Activated CD4-positive, alpha-beta T cell treated with anti-CD3 and anti-CD28 coated beads, Interleukin-2, amount 50 U/mL, for 24 hours (primary cell): ENCODE measurements around the gene SLC32A1.

Experiments
- DNase-seq, 2 donors: peaks; one replicate each; pipeline ENCODE4 v3.0.0-alpha.2; 2020; ENCODE audit warnings: low read depth in 1 of 2, low spot score in 1 of 2

Gene SLC32A1, protein sequence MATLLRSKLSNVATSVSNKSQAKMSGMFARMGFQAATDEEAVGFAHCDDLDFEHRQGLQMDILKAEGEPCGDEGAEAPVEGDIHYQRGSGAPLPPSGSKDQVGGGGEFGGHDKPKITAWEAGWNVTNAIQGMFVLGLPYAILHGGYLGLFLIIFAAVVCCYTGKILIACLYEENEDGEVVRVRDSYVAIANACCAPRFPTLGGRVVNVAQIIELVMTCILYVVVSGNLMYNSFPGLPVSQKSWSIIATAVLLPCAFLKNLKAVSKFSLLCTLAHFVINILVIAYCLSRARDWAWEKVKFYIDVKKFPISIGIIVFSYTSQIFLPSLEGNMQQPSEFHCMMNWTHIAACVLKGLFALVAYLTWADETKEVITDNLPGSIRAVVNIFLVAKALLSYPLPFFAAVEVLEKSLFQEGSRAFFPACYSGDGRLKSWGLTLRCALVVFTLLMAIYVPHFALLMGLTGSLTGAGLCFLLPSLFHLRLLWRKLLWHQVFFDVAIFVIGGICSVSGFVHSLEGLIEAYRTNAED

DNA sequence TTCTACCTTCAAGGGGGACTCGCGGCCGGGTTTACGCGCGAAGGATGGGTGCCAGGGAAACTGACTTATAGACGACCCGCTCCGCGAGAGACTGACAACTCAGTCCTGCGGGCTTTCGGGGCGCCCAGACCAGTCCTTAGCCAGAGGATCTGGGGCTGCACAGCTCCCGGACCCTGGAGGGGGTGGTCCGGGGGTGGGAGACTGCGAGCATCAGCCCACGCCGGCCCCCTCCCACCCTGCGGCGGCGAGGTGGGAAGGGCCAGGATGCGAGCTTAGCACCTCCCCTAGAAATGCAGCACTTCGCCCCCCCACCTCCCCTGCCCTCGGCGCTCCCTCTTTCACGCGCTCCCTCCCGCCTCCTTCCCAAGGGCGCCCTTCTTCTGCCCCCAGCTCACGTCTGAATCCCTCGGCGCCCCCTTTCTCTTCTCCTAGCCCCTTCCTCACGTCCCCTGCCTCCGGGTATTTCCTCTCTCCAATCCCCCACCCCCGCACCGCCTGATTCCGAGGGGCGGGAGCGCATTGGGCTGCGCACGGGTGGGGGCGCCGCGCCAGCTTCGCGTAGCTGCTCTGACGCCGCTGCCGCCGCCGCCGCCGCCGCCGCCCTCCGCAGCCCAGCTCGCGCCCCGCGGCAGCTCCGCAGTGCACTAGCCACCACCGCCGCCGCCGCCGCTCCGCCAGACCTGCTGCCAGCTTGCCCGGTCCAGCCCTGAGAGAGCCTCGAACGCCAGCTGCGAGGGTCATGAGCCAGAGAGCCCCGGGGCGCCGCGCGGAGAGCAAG is at the start of gene SLC32A1:
Gene SLC32A1 (plus strand): TSS at position 639 of the 778 bp plus-strand sequence. CDS start 239 bp downstream, outside the sequence.
- no peak for DNase-seq

- no peak for DNase-seq
These were observed 49.5 kb upstream of the SLC32A1 start for GRCh38 chr20:38674765-38675133.

DNA sequence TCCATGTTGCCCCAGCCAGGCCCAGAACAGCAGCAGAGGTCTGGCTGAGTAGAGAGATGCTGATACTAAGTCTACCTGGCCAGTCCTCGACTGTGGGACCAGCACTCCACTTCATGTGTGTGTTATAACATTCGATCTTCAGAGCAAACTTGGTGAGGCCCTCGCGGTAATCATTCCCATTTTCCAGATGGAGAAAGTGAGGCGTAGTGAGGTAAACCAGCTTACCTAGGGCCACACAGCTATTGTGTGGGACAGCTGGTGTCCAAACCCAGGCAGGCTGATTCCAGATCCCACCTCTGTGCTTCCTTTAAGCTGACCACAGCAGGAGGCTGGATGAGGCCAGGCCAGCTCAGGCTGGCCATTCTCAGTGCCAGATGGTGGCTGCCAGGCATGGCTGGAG is 47.7 kb upstream of the SLC32A1 start:
- DNase-seq = no peak

DNA sequence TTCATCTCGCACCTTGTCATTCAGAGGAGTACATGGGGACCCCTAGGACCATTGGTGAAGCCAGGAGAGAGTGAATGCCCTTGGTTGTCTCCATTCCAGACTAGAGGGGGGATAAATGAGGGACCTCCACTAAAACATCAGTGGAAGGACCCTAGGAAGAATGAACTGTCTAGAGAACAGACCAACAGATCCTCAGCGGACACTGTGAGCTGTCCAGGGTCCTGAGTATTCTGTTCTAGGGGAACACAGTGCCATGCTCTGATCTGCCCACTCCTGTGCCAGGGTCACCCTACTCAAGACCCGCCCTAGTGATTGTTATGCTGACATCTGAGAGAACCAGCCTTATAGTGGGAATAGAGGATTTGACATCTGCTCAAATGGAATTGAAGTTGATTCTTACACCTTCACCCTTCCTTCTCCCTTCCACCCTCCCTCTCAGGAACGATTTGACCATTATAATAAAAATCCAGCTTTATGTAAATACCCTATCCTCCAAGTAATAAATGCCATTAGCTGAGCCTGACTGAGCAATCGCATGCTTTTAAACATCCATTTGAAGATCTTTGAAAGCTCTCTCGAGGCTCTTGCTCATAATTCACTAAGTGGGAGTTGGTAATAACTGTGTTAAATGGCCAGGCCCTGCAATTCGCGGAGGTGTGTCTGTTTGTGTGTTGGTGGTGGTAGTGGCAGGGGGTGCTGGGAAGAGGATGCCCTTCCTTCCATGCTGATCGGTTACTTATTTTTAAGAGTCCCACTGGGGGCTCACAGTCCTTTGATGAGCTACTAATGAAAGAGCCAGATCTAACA is 43.6 kb upstream of the SLC32A1 start:
- no peak for DNase-seq

GRCh38 chr20:38685271-38685670 is 39.0 kb upstream of the SLC32A1 start:
- DNase-seq = no peak

DNA sequence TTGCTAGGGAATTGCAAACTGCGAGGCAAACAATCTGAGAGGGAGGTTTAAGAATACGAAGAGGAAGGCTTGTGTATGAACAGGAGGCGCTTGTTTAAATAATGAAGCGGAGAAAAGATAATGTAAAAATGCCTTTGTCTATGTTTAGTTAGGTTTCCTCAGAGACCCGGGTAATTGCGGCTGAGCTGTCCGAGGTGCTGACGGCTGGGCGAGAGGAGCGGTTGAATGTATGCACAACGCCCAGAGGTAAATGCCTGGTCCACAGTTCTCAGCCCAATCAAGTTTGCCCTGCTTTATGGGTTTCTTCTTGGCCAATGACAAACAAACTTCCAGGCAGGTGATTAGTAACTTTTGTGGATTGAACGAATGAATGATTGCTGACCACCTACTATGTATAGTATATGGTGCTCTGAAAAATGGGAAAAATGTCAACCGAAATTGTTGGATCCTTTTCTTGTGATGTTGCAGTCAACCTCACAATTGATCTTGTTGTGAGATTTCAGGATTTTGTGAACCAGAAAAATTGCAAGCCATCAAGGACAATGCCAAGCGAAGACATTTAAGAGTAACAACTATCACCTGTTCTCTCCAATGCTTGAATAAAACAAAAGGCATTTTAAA is 38.3 kb upstream of the SLC32A1 start:
- peak in 1 of 2 donors; percentile 6 for DNase-seq

DNA sequence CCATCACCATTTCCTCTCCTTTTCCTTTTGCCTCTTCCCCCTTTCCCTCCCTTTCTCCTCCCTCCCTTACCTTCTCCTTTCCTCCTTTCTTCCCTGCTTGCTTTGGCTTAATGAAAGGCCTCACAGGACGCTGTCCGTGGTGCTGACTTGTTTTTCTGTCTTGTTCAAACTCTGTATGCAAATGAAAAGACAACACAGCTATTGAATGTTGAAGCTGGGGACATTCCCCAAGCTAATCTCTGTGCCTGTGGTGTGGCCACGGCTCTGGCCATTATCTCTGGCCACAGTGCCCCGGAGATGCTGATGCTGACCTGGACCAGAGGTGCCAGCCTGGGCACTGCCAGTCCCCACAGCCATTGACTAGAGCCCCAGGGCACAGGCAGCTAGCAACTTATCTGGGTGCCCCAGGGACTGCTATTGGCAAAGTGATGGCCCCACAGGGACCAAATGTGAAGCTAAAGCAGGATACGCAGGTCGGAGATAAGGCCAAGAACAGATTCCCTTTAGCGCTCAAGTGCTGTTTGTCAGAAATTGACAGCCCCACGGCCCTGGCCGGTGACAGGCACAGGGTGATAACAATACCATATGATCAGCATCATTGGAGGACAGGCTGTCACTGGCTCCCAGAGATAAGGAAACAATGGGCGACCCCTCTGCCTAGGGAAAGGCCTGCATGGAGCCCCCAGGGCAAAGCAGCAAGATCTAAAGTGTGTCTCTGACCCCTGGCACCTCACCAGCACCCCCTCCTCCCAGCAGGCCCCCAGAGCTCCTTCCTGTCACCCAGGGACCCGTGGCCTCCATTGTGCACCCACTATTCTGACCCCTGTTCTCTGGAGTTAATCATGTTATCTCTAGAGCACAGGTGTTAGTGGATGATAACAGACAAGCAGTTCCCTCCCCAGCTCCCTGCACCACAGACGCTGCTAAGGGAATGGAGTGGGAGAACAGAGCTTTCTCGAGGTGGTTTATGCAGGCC is 31.6 kb upstream of the SLC32A1 start:
- DNase-seq = peak in 1 of 2 donors; percentile 30

DNA sequence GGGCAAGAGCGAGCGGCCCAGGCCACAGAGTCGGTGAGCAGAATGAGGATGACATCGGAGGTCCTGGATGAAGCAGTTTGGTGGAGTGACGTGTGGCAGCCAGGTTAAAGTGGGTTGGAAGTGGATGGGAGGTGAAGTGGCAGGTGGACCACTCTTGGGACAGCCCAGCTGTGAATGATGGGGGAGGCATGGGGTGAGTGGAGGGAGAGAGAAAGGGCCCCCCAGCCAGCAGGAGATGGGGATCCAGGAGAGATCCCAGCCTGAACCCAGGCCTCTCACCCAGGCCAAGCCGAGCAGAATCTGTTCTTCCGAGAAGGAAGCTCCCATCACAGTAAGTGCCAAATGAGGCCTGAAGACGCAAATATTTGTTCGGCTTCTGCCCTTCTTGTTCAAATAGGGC is 27.0 kb upstream of the SLC32A1 start:
- no peak for DNase-seq

DNA sequence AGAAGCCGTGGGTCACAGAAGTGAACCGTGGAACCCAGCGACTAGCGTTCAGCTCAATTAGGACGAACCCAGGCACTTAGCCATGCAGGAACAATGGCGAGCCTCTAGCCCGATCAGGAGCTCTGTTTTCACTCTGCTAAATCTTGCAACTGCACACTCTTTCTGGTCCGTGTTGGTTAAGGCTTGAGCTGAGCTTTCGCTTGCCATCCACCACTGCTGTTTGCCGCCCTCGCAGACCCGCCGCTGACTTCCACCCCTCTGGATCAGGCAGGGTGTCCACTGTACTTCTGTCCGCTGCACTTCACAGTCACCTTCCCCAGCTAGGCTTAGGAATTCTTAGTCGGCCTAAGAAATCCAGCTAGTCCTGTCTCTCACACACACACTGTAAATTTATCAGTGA is 25.7 kb upstream of the SLC32A1 start:
- no peak for DNase-seq

DNA sequence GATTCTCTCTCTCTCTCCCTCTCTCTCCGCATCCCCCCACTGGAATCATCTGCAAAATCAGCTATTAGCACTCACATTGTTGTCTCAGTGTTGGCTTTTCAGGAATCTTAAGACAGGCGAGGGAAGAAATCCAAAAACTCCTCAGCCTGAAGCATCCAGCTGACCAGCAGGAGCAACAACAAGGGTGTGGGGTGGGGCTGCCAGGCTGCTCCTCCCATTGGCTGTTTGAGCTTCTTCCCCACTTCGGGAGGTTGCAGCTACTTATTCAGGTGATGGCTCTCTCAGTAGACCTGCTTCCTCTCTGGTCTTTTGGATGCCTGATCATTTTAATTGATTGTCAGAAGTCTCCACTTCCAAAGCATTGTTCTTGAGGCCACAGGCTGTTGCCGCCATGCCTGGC is 24.1 kb upstream of the SLC32A1 start:
- no peak for DNase-seq

- no peak for DNase-seq
These were observed 23.4 kb upstream of the SLC32A1 start for GRCh38 chr20:38700926-38701325.

DNA sequence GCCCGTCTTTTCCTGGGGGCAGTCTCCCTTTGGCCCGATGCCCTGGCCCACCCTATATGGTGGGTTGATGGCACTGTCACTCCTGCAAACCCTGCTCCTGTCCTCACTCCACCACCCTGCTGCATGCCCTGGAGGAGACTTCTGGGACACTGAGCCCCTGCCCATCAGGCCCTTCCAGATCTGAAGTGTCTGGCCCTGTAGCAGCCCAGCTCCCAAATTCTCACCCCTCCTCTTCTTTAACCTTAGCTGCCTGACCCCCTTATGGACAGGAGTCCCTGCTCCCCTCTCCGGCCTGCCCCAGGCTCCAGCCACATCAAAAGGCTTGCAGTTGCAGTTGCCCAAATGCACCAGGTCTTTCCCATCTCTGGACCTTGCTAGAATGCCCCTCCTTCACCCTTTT is 20.8 kb upstream of the SLC32A1 start:
- no peak for DNase-seq

DNA sequence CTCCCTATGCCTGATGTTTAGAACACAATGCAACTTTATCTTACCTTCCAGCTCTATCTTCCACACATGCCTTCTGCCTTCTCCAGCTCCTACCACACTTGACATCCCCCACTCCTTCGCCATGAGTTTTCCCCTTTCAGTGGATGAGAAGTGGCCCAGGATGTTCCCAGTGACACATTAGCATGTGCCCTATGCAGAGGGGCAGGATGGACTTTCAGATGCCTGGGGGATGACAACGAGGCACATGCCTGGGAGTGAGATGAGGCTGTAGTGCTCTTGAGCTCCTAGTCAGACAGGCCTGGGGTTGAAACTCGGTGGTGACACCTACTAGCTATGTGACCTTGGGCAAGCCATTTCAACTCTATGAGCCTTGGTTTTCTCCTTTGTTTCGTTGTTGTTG is 20.1 kb upstream of the SLC32A1 start:
- DNase-seq = no peak

- no peak for DNase-seq
These were observed 17.8 kb upstream of the SLC32A1 start for GRCh38 chr20:38706509-38706908.

- DNase-seq = no peak
These were observed 10.0 kb upstream of the SLC32A1 start for GRCh38 chr20:38714308-38714707.

GRCh38 chr20:38715646-38716045 is 8.6 kb upstream of the SLC32A1 start:
- DNase-seq = no peak

- DNase-seq = no peak
These were observed 1.6 kb upstream of the SLC32A1 start for GRCh38 chr20:38722683-38723016.

GRCh38 chr20:38723017-38723847 is 1.1 kb upstream of the SLC32A1 start:
- DNase-seq = no peak

- DNase-seq = no peak
These were observed 401 bp downstream of the SLC32A1 start for GRCh38 chr20:38724626-38725147.
